OCI-M2 (cell line): ENCODE data around the gene PYGM.

Experiments used
- DNase-seq: peaks from one replicate; lab custom pipeline; 2025; ENCODE audit not compliant: unreplicated experiment; lab: John Stamatoyannopoulos, UW

The PYGM gene

GRCh38 chr11:64768300-64768694 is 8.5 kb upstream of the PYGM start:
- DNase-seq: no peak

GRCh38 chr11:64767344-64768299 is 7.8 kb upstream of the PYGM start:
- no peak for DNase-seq

- DNase-seq: no peak
Observed at GRCh38 chr11:64766881-64767280, 7.1 kb upstream of the PYGM start.

DNA sequence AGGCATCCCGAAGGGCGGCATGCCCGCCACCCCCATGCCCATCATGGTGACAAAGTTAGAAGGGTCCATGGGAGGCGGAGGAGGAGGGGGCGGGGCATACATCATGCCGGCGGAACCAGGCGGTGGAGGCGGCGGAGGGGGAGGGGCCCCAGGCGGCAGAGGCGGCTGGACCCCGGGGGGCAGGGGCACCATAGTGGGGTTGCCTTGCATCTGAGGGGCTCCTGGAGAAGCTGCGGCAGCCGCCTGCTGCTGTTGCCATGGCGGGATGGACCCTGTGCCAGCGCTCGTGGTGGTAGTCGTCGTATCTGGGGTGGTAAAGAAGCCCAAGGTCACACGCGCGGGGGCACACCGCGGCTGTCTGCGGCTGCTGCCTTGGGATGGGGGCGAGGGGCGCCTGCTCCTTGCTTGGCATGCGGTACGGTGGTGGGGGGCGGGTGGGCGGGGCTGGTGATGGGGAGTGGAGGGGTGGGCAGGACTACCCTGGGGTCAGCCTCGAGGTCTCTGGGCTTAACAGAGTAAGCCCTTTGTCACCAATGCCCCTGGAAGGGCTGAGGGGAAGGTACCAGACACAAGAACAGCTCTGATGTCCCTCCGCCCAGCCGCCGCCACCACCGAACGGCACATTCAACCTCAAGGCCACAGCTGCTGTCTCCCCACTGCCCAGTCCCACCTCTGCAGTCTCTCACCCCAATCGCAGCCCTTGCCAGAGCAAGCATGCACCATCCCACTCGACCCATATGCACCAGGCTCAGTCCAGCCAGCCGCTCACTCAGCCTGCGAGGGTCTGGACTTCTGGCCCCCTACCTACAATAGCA is 6.3 kb upstream of the PYGM start:
- DNase-seq: no peak

GRCh38 chr11:64765291-64765850 is 5.6 kb upstream of the PYGM start:
- DNase-seq: no peak

DNA sequence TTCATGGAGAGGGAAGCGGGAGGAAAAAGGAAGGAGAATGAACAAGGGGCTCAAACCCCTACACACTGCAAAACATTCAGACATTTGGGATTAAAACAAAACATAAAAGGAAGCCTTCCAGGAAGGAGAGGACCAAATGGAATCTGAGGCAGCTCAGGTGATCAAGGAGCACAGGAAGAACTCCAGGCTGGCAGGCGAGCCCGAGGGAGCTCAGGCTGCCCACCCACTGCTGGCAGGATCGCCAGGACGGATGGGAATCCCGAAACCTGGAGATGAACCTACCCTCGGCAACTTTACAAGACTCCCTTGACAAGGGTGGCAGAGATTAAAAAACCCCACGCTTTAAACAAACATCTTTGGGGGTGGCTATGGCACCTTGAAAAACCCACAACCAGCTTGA is 5.0 kb upstream of the PYGM start:
- no peak for DNase-seq

DNA sequence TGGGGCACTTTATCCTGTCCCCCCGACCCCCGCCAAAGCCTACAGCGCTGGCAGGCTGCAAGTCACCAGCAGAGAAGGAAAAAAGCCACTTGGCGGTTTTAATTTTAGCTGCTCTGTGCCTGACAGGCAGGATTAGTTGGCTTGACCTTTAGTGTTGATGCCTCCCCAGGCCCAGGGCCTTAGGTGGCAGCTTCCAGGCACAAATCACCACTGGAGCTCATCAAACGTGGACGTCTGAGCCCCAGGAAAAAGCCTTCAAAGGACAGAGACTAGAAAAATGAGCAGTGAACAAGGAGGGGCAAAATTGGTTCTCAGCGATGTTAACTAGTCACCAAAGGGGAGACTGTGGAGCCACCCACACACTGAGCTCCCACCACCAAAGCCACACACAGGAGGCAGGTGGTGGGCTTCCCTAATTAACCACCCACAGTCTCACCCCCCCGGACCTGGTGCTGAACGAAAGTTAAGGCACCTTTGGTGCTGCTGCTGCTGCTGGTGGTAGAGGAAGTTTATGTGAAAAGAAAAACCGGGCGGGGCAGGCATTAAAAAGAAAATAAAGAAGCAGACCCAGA is 4.4 kb upstream of the PYGM start:
- no peak for DNase-seq

- DNase-seq: no peak
Observed at GRCh38 chr11:64763526-64764039, 3.8 kb upstream of the PYGM start.

- DNase-seq: no peak
Observed at GRCh38 chr11:64762674-64763525, 3.1 kb upstream of the PYGM start.

GRCh38 chr11:64762277-64762673 is 2.5 kb upstream of the PYGM start:
- DNase-seq: no peak

GRCh38 chr11:64760759-64761420 is 1.1 kb upstream of the PYGM start:
- DNase-seq: no peak

- no peak for DNase-seq
Observed at GRCh38 chr11:64759131-64759721, 548 bp downstream of the PYGM start.

DNA sequence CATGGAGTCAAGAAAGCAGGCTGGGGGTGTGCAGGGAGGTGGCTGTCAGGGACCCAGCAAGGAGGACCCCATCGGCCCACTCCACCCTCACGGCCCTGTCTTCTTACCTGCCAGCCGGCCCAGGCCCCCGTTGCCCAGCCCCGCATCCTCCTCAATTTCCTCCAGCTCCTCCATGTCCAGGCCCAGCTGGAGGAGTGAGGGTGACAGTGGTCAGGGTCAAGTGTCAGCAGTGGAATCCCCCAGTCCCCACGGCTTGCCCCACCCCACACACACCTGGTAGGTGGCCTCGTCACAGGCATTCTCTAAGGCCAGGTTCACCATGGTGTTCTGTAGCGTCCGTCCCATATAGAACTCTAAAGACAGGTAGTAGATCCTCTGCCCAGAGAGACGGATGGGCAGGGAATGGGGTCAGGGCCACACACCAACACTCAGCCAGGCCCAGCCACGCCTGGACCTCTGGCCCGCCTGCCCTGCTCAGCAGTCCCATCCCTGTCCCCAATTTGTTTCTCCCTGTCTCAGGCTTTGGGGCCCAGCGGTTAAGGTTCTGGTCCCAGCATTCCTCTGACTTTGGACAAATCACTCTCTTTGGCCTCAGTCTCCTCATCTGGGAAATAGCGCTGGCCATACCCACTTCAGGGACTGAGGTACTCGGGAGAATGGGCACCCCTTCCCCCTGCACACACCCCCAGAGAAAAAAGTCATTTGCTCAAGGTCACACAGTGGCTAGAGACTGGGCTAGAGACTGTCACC is 1.3 kb downstream of the PYGM start:
- no peak for DNase-seq

- no peak for DNase-seq
Observed at GRCh38 chr11:64757549-64758329, 2.0 kb downstream of the PYGM start.

DNA sequence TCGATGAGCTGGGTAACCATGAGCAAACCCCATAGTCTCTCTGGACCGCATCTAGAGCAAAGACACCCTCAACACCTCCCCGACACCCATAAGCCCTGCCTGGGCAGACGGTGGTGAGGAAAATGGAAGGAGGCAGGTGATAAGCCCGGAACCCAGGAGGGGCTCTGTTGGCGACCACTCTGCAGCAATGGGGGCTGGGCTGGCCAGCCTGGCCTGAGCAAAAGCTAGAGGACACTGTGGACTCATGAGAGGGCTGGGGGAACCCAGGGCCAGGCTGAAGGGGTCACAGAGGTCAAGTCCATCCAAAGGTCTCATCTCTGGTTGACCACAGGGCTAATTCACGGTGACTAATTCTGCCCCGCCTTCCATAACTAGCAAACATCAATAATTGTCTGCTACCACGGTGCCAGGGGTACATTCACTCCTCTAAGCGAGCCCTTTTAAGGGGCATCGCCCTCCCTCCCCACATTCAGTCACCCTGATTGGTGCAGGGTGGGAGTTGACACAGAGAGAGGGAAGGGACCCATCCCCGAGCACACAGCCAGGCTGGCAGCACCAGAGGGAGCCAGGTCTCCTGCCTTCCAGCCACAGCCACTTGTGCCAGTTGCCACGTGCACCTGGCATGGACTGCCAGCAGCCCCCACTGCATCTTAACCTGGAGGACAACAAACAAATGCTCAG is 4.0 kb downstream of the PYGM start:
- DNase-seq: no peak

DNA sequence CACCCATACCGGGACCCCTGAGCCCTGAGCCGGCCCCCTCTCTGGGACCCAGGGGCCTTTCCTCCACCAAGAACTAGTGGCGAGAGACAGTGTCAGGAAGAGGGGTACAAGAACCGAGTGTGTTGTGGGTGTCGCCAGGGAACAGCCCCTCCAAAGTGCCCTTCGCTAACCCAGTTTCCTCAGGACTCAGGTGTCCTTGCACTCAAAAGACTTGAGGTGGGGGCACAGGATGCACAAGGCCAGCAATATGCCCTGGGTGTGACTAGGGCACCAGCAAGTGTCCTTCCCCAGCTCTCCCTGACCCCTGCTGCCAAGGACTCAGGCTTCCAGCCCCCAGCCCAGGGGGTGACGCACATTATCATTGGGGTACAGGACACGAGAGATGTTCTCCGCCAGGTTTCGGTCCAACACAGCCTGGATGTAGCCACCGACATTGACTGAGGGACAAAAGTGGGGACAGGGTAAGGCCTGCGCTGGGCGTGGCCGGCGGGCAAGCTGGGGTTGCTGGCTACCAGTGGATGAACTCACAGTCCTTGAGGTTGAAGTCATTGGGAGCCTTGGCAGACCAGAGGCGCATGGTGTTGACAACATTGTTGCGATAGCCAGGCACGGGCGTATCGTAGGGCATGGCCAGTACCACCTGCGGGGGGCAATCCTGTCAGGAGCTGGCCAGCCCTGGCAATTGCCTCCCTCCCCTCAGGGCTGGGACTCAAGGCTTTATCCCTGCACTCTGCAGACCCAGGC is 4.7 kb downstream of the PYGM start:
- no peak for DNase-seq
